H1 (cell line): ENCODE measurements around the gene CEACAM16. TPM values are rescaled to one million over a fixed set of nuclear protein-coding genes. Genes with fewer than 3 reads are reported as not detected.

Experiments
- CTCF ChIA-PET: fragments of 300-600 bp; sonication (Branson Sonifier 250); formaldehyde crosslinking; loops from one replicate; lab custom pipeline; 2021; ENCODE audit not compliant: partially characterized antibody; lab: Charles Lee
- POLR2A ChIA-PET: fragments of 300-600 bp; sonication (Branson Sonifier 250); formaldehyde crosslinking; loops from one replicate; lab custom pipeline; 2021; ENCODE audit warnings: inconsistent platforms; ENCODE audit not compliant: partially characterized antibody; lab: Charles Lee
- DNase-seq, 2 experiments: peaks; one replicate each; pipeline versions ENCODE4 v3.0.0 to v3.0.0-alpha.2; 2010 to 2022; ENCODE audit warnings: low spot score in 2 of 2, low read depth in 1 of 2, mixed read lengths in 1 of 2
- FAIRE-seq: peaks from 2 replicates; lab custom pipeline; 2011; peaks lifted over from hg19 to GRCh38; lab: Jason Lieb, UNC
- H2AFZ ChIP-seq: 2 replicates; pipeline ENCODE4 v1.8.1; 2012; ENCODE audit warnings: low read length, inconsistent platforms
- H2AK5ac ChIP-seq: 2 replicates; pipeline ENCODE4 v1.6.1; 2013; ENCODE audit warnings: low read depth, low read length
- H2BK120ac ChIP-seq: replicated peaks from 2 replicates; pipeline ENCODE3; 2013; ENCODE audit warnings: low read depth, low read length, inconsistent platforms
- H2BK12ac ChIP-seq: 2 replicates; pipeline ENCODE4 v1.6.1; 2013; ENCODE audit warnings: low read depth, low read length
- H2BK15ac ChIP-seq: 2 replicates; pipeline ENCODE4 v1.6.1; 2013; ENCODE audit warnings: low read length
- H2BK20ac ChIP-seq: 2 replicates; pipeline ENCODE4 v1.6.1; 2013; ENCODE audit warnings: low read length
- H2BK5ac ChIP-seq: 2 replicates; pipeline ENCODE4 v1.6.1; 2013; ENCODE audit warnings: low read depth, low read length
- H3K14ac ChIP-seq: 2 replicates; pipeline ENCODE4 v1.6.1; 2013; ENCODE audit warnings: inconsistent platforms; ENCODE audit not compliant: insufficient read length
- H3K18ac ChIP-seq: 2 replicates; pipeline ENCODE4 v1.6.1; 2013; ENCODE audit warnings: low read length; ENCODE audit errors: extremely low read depth
- H3K23ac ChIP-seq: 2 replicates; pipeline ENCODE4 v1.6.1; 2013; ENCODE audit warnings: inconsistent platforms; ENCODE audit not compliant: insufficient read length
- H3K23me2 ChIP-seq: 2 replicates; pipeline ENCODE4 v1.6.1; 2013; ENCODE audit warnings: low read depth, low read length
- H3K27ac ChIP-seq: 2 replicates; pipeline ENCODE4 v1.6.1; 2011; ENCODE audit warnings: low read depth, low read length, inconsistent platforms
- H3K27me3 ChIP-seq, 4 experiments: replicated peaks in 1 of 4; 1 replicate in 1 of 4; 2 replicates in 3 of 4; pipeline versions ENCODE4 v1.6.1 to v1.8.1; 2011 to 2013; ENCODE audit warnings: low read length in 3 of 4, mild to moderate bottlenecking in 3 of 4, inconsistent platforms in 2 of 4, mixed read lengths in 2 of 4, moderate library complexity in 1 of 4; ENCODE audit not compliant: control insufficient read depth in 3 of 4, insufficient read depth in 3 of 4; ENCODE audit errors: extremely low read depth in 1 of 4
- H3K36me3 ChIP-seq, 4 experiments: 2 replicates each; pipeline versions ENCODE4 v1.6.1 to v1.8.1; 2011 to 2013; ENCODE audit warnings: mild to moderate bottlenecking in 4 of 4, low read length in 3 of 4, moderate library complexity in 2 of 4, control low read depth in 1 of 4, inconsistent platforms in 1 of 4; ENCODE audit not compliant: insufficient read depth in 4 of 4, control insufficient read depth in 2 of 4
- H3K4ac ChIP-seq: replicated peaks from 2 replicates; pipeline ENCODE3; 2013; ENCODE audit warnings: low read length, low read depth, mixed read lengths, inconsistent platforms; ENCODE audit not compliant: insufficient read length
- H3K4me1 ChIP-seq, 4 experiments: replicated peaks in 1 of 4; 1 replicate in 1 of 4; 2 replicates in 3 of 4; pipeline versions ENCODE4 v1.6.1 to v1.8.1; 2011 to 2013; ENCODE audit warnings: low read length in 3 of 4, inconsistent platforms in 2 of 4, mixed read lengths in 1 of 4; ENCODE audit not compliant: insufficient read depth in 4 of 4, control insufficient read depth in 3 of 4
- H3K4me2 ChIP-seq, 2 experiments: 2 replicates each; pipeline versions ENCODE4 v1.6.1 to v1.8.1; 2011 to 2013; ENCODE audit warnings: low read depth in 2 of 2, low read length in 2 of 2, control low read depth in 1 of 2, inconsistent platforms in 1 of 2, mild to moderate bottlenecking in 1 of 2; ENCODE audit not compliant: insufficient read depth in 1 of 2
- H3K4me3 ChIP-seq, 4 experiments: fragments of 200-600, 300-600 bp in 1 of 4; sonication (generic), shearing (Covaris generic), sonication (Bioruptor Twin) in 1 of 4; 2 replicates each; pipeline versions ENCODE4 v1.5.1 to v1.8.1; 2011 to 2016; ENCODE audit warnings: low read length in 4 of 4, low read depth in 3 of 4, control low read depth in 2 of 4, inconsistent platforms in 2 of 4, mild to moderate bottlenecking in 2 of 4, mixed read lengths in 1 of 4, moderate library complexity in 1 of 4; ENCODE audit not compliant: insufficient read depth in 2 of 4; ENCODE audit errors: extremely low read depth in 1 of 4
- H3K56ac ChIP-seq: replicated peaks from 2 replicates; pipeline ENCODE3; 2013; ENCODE audit warnings: low read depth, mild to moderate bottlenecking, mixed read lengths, low read length, inconsistent platforms; ENCODE audit not compliant: insufficient read length
- H3K79me1 ChIP-seq: 2 replicates; pipeline ENCODE4 v1.6.1; 2013; ENCODE audit warnings: low read depth, low read length, control low read depth
- H3K79me2 ChIP-seq, 2 experiments: 2 replicates each; pipeline versions ENCODE4 v1.6.1 to v1.8.1; 2012 to 2013; ENCODE audit warnings: low read length in 2 of 2, mild to moderate bottlenecking in 2 of 2, inconsistent platforms in 1 of 2; ENCODE audit not compliant: insufficient read depth in 2 of 2, control insufficient read depth in 1 of 2
- H3K9ac ChIP-seq, 4 experiments: replicated peaks in 1 of 4; 1 replicate in 1 of 4; 2 replicates in 3 of 4; pipeline versions ENCODE4 v1.6.1 to v1.8.1; 2011 to 2013; ENCODE audit warnings: low read depth in 3 of 4, low read length in 3 of 4, control low read depth in 2 of 4, mild to moderate bottlenecking in 2 of 4, moderate library complexity in 2 of 4, inconsistent platforms in 1 of 4; ENCODE audit errors: extremely low read depth in 1 of 4
- H3K9me3 ChIP-seq, 2 experiments: 2 replicates each; pipeline versions ENCODE4 v1.6.1 to v1.8.1; 2012 to 2013; ENCODE audit warnings: mild to moderate bottlenecking in 2 of 2, moderate library complexity in 2 of 2, control low read depth in 1 of 2, inconsistent platforms in 1 of 2, low read depth in 1 of 2, low read length in 1 of 2, mixed read lengths in 1 of 2; ENCODE audit not compliant: insufficient read depth in 2 of 2
- H4K20me1 ChIP-seq, 2 experiments: replicated peaks in 1 of 2; 2 replicates each; pipeline versions ENCODE3 to v1.8.1; 2011 to 2013; ENCODE audit warnings: inconsistent platforms in 2 of 2, low read length in 2 of 2, mild to moderate bottlenecking in 1 of 2; ENCODE audit not compliant: insufficient read depth in 2 of 2, control insufficient read depth in 1 of 2
- H4K5ac ChIP-seq: 2 replicates; pipeline ENCODE4 v1.6.1; 2013; ENCODE audit warnings: low read length, low read depth, mixed read lengths, inconsistent platforms; ENCODE audit not compliant: insufficient read length
- H4K8ac ChIP-seq: 2 replicates; pipeline ENCODE4 v1.8.0; 2013; ENCODE audit warnings: mild to moderate bottlenecking, moderate library complexity, low read length, inconsistent platforms; ENCODE audit not compliant: insufficient read depth; ENCODE audit errors: extremely low read depth
- H4K91ac ChIP-seq: replicated peaks from 2 replicates; pipeline ENCODE3; 2013; ENCODE audit warnings: low read length, mixed read lengths, inconsistent platforms; ENCODE audit not compliant: insufficient read length
- BCL11A ChIP-seq, 2 experiments: IDR thresholded peaks; one replicate each; pipeline ENCODE4 v1.6.1; 2011; ENCODE audit warnings: low read depth in 2 of 2, low read length in 2 of 2, mild to moderate bottlenecking in 2 of 2
- CHD2 ChIP-seq: IDR thresholded peaks from 2 replicates; pipeline ENCODE4 v1.6.1; 2012; ENCODE audit warnings: low read length, improper control_type of control experiment
- HDAC6 ChIP-seq: IDR thresholded peaks from one replicate; pipeline ENCODE4 v1.7.1; 2012; ENCODE audit warnings: low read depth, mild to moderate bottlenecking, inconsistent platforms, low read length, moderate library complexity
- TCF12 ChIP-seq: IDR thresholded peaks from 2 replicates; pipeline ENCODE4 v1.6.1; 2011; ENCODE audit warnings: low read depth, mild to moderate bottlenecking, low read length
- WGBS, 2 experiments: shearing (Covaris generic) in 1 of 2; methylation state at CpG; one replicate each; pipeline versions ENCODE4 v1.1.6 to v1.1.7; 2013 to 2015; ENCODE audit warnings: low lambda C conversion rate in 2 of 2, mixed read lengths in 2 of 2, inconsistent platforms in 1 of 2, low coverage in 1 of 2, missing lambda C conversion rate in 1 of 2; ENCODE audit not compliant: insufficient replicate concordance in 2 of 2, insufficient coverage in 1 of 2, insufficient read length in 1 of 2; ENCODE audit errors: extremely low coverage in 1 of 2, missing lambda C conversion rate in 1 of 2; 5-methylcytosine and 5-hydroxymethylcytosine counted together
- polyA plus RNA-seq, 7 experiments: library from polyadenylated mRNA; depleted of rRNA in 3 of 7; stranded (reverse) in 5 of 7; unstranded in 2 of 7; fragments of >200 nt in 5 of 7; fragments of 200-250 nt in 2 of 7; gene quantifications; 1 replicate in 5 of 7; 2 replicates in 1 of 7; 4 replicates in 1 of 7; pipeline versions ENCODE4 v1.2.1 to v1.2.3, GENCODE V29; 2011 to 2013; ENCODE audit warnings: missing spikeins in 2 of 7, mixed read lengths in 2 of 7
- total RNA-seq: library from RNA; stranded (reverse); fragmentation: NEBNext Ultra II Directional; extraction: Animal tissue kit (Norgen Biotek cat#: 25700); gene quantifications from 2 replicates; pipeline ENCODE4 v1.2.1, GENCODE V29; 2021

The CEACAM16 gene
- total and polyA plus RNA-seq, 2 of the 8 experiments (the other 6 are each of a cell fraction or from before 2014, with no cell fraction given) = not detected

DNA sequence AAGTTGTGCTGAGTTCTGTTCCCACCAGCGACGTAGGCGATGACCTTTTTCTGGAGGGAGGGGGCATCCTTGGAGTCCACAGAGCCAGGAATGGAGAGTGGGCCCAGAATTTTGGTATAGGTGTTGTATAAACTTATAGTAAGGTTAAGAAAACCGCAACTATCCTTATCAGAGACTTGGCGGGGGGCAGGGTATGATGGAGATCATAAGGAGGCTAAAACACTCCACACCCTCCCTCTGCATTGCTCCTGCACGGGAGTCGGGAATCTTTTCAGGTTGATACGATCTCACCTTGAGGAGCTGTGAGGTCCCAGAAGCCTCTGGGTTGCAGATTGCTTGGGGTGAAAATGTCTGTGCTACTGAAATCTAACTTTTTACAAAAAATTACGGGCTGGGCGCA, 34.0 kb upstream of the CEACAM16 start:
- no peak for DNase-seq
- no peaks in the 10 kb centered on the region for H3K79me1 ChIP-seq
- H2BK15ac ChIP-seq = no peak overlapping the region
- no peak overlapping the region for H3K14ac ChIP-seq
- no peak overlapping the region for H3K18ac ChIP-seq
- H4K91ac ChIP-seq = no peak overlapping the region
- no peak overlapping the region for H3K27ac ChIP-seq
- no peak overlapping the region for H3K56ac ChIP-seq
- no peak for FAIRE-seq
- no peaks in the 10 kb centered on the region for H4K20me1 ChIP-seq
- no peaks in the 10 kb centered on the region; a peak in 2 of 7 replicates for H3K4me1 ChIP-seq
- H3K27me3 ChIP-seq = no peaks in the 10 kb centered on the region
- no peak overlapping the region for H3K4me3 ChIP-seq
- H3K4me2 ChIP-seq = no peak overlapping the region
- no peak overlapping the region for H2BK5ac ChIP-seq
- H3K23ac ChIP-seq = no peak overlapping the region
- ChIA-PET CTCF (interaction anchor here (1.2 to 5.6 kb wide), 2 partner anchors 82 to 94 kb away, joined by 4 to 32 read pairs; no protein-coding TSS in a partner anchor), POLR2A (interaction anchor here (2.5 kb wide), 1 partner anchor 8 kb away, joined by 8 read pairs; no protein-coding TSS in a partner anchor)
- no peak overlapping the region for H2BK120ac ChIP-seq
- no peak overlapping the region for H2BK12ac ChIP-seq
- H3K36me3 ChIP-seq = peaks cover 2 to 21% (median 5%) of the 10 kb centered on the region in 4 experiments; a peak in 5 of 8 replicates
- no peaks in the 10 kb centered on the region for H3K9me3 ChIP-seq
- no peak overlapping the region for H2AFZ ChIP-seq
- no peak overlapping the region for H4K8ac ChIP-seq
- H3K79me2 ChIP-seq = no peaks in the 10 kb centered on the region
- H3K4ac ChIP-seq = no peak overlapping the region
- H2AK5ac ChIP-seq = no peak overlapping the region
- no peak overlapping the region for H4K5ac ChIP-seq
- no peak overlapping the region for H2BK20ac ChIP-seq
- H3K9ac ChIP-seq = no peak overlapping the region
- H3K23me2 ChIP-seq = no peaks in the 10 kb centered on the region
- WGBS, 2 experiments = 96% methylated on average over 10 of the region's 10 CpGs; no CpG with 5 or more reads in 1 of the 2 experiments
- no peak for TF ChIP-seq HDAC6
- no peak for TF ChIP-seq CHD2
- no peak for TF ChIP-seq BCL11A (IDR thresholded peaks at IDR 0.05; ENCODE audit: low read depth in 2 of 2, low read length in 2 of 2)
- TF ChIP-seq TCF12 = no peak
